ENCODE measurements around the gene GATC.
"Not testable (repeated sequence)": the region's sequence is repeated elsewhere in the genome, so short reads cannot be mapped to it uniquely, and the experiment has no call there.

GATC gene

GRCh38 chr12:120438495-120439198 is 7.6 kb upstream of the GATC start:
- no peak for TF ChIP-seq CTCF (conservative IDR thresholded peaks at IDR 0.05)
- peak overlapping the region; percentile 88 for H3K27ac ChIP-seq

GRCh38 chr12:120439646-120440247 is 6.5 kb upstream of the GATC start:
- TF ChIP-seq CTCF (conservative IDR thresholded peaks at IDR 0.05) = peak; percentile 92

GRCh38 chr12:120444676-120445075 is 1.6 kb upstream of the GATC start:
- no peak for TF ChIP-seq CTCF (conservative IDR thresholded peaks at IDR 0.05)
- no peak overlapping the region for H3K27ac ChIP-seq

More at GRCh38 chr12:120439646-120440247, 6.5 kb upstream of the GATC start:
- H3K27ac ChIP-seq = no peak overlapping the region; the same call in 1 of the 2 replicates

- peak overlapping the region; percentile 89 for H3K27ac ChIP-seq
Measured at GRCh38 chr12:120446844-120447178, 567 bp downstream of the GATC start.

- peak overlapping the region; percentile 89; the same call in 1 of the 2 replicates for H3K27ac ChIP-seq
- no peak for TF ChIP-seq CTCF (conservative IDR thresholded peaks at IDR 0.05)
Measured at GRCh38 chr12:120447992-120448391, 1.7 kb downstream of the GATC start.

GRCh38 chr12:120452524-120452923 is 6.3 kb downstream of the GATC start:
- H3K27ac ChIP-seq = not testable (repeated sequence)

- TF ChIP-seq CTCF (conservative IDR thresholded peaks at IDR 0.05) = no peak
- H3K27ac ChIP-seq = no peak overlapping the region
Measured at GRCh38 chr12:120453060-120453750, 7.0 kb downstream of the GATC start.

- peak; percentile 85 for TF ChIP-seq CTCF (conservative IDR thresholded peaks at IDR 0.05)
- H3K27ac ChIP-seq = no peak overlapping the region
Measured at GRCh38 chr12:120453977-120454376, 7.7 kb downstream of the GATC start.
